BJ (cell line): ENCODE data around the gene ZBTB24. TPM values are rescaled to one million over a fixed set of nuclear protein-coding genes. Genes with fewer than 3 reads are reported as not detected.

ENCODE experiments used
- CTCF ChIA-PET: fragments of 350-600 bp; formaldehyde crosslinking; extraction: SDS; loops from one replicate; lab custom pipeline; 2021; ENCODE audit warnings: antibody characterized with exemption, inconsistent platforms; lab: Yijun Ruan, JAX
- POLR2A ChIA-PET: fragments of 300-600 bp; sonication (Branson Sonifier 250); formaldehyde crosslinking; extraction: SDS; loops from one replicate; lab custom pipeline; 2021; ENCODE audit warnings: antibody characterized with exemption; lab: Charles Lee
- DNase-seq: peaks from one replicate; pipeline ENCODE4 v3.0.0-alpha.2; 2011; ENCODE audit warnings: low read depth
- H3K27me3 ChIP-seq: 2 replicates; pipeline ENCODE4 v1.6.0; 2011; ENCODE audit warnings: low read length; ENCODE audit not compliant: control insufficient read depth, insufficient read depth
- H3K36me3 ChIP-seq: 2 replicates; pipeline ENCODE4 v1.5.1; 2011; ENCODE audit warnings: low read length; ENCODE audit not compliant: control insufficient read depth, insufficient read depth
- H3K4me3 ChIP-seq: 2 replicates; pipeline ENCODE4 v1.5.1; 2011; ENCODE audit warnings: low read depth, mild to moderate bottlenecking, control low read depth, low read length
- CTCF ChIP-seq: IDR thresholded peaks from 2 replicates; pipeline ENCODE4 v1.5.1; 2011; ENCODE audit warnings: low read depth, mild to moderate bottlenecking, control low read depth, inconsistent platforms, low read length, moderate library complexity; ENCODE audit not compliant: insufficient read depth
- polyA plus RNA-seq: library from polyadenylated mRNA; depleted of rRNA; stranded (reverse); fragments of >200 nt; gene quantifications from 2 replicates; pipeline ENCODE4 v1.2.3, GENCODE V29; 2011

The ZBTB24 gene
- polyA plus RNA-seq, 1 experiment = 3.0 TPM

- Histone ChIP-seq H3K36me3 (peaks cover 19% of the 10 kb centered on the region), H3K4me3 (no peak overlapping the region), H3K27me3 (no peaks in the 10 kb centered on the region)
- ChIA-PET CTCF (interaction anchor here (1.1 kb wide), 1 partner anchor 17 kb away, joined by 3 read pairs; no protein-coding TSS in a partner anchor), POLR2A (no interaction called here)
- TF ChIP-seq CTCF = no peak
- no peak for DNase-seq
Observed at GRCh38 chr6:109473120-109473519, 9.9 kb downstream of the ZBTB24 start.

- Histone ChIP-seq H3K36me3 (peaks cover 19% of the 10 kb centered on the region), H3K4me3 (no peak overlapping the region), H3K27me3 (no peaks in the 10 kb centered on the region)
- no peak for DNase-seq
- POLR2A ChIA-PET = no interaction called here
- no peak for TF ChIP-seq CTCF
- CTCF ChIA-PET = interaction anchor here (1.1 kb wide), 2 partner anchors 11 to 16 kb away, joined by 3 read pairs; no protein-coding TSS in a partner anchor
Observed at GRCh38 chr6:109472132-109472995, 10.7 kb downstream of the ZBTB24 start.

- ChIA-PET CTCF (interaction anchor here (1.1 to 1.5 kb wide), 2 partner anchors 10 to 31 kb away, joined by 3 read pairs; partner anchors contain the start of gene PPIL6), POLR2A (no interaction called here)
- Histone ChIP-seq H3K36me3 (peaks cover 20% of the 10 kb centered on the region), H3K27me3 (no peaks in the 10 kb centered on the region), H3K4me3 (no peak overlapping the region)
- TF ChIP-seq CTCF = no peak
- no peak for DNase-seq
Observed at GRCh38 chr6:109471105-109471810, 11.8 kb downstream of the ZBTB24 start.

DNA sequence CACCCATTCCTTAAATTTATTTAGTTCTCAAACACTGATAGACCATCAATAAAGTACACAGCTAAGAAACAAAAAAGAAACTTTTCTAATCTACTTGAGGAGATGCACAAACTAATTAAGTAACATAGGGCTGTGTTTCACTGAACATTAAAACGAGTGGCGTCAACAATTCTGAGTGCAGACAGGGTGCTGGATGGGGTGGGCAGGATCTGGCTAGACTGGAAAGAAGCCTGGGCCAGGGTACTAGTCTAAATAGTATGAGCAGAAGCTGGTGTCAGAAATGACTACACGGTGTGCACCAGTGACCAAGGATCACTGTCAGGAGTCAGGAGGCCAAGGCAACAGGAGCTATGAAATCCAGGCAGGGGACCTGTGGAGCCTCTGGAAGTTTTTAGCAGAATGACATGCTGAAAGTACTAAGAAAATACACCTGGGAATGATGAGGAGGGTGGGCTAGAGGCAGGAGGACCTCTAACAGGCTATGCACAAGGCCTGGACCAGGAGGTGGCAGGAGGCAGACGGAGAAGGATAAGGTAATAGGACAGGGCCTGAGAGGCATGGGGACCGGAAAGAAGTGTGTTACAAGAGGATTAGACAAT is 13.3 kb downstream of the ZBTB24 start:
- Histone ChIP-seq H3K4me3 (no peak overlapping the region), H3K36me3 (peaks cover 24% of the 10 kb centered on the region), H3K27me3 (no peaks in the 10 kb centered on the region)
- ChIA-PET CTCF (interaction anchor here (1.5 kb wide), 1 partner anchor 30 kb away, joined by 3 read pairs; the partner anchor contains the start of gene PPIL6), POLR2A (no interaction called here)
- no peak for TF ChIP-seq CTCF
- DNase-seq = no peak

DNA sequence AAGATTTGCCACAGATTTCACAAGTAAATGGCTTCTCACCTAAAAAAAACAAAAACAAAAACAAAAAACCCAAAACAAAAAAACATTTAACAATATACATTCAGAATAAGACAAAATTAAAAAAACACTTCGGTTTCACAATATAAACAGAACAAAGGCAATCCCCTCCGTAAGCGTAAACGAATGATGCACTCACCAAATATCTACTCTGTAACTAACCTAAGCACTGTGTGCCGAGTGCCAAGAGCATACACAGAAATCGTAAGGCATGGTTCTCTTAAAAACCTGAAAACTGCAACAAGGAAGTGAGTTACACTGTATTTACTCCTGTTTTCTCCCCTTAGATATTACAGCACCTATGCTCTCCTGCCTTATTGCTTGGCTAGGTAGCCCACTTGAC is 15.3 kb downstream of the ZBTB24 start:
- POLR2A ChIA-PET = no interaction called here
- Histone ChIP-seq H3K4me3 (no peak overlapping the region), H3K27me3 (no peaks in the 10 kb centered on the region), H3K36me3 (peaks cover 20% of the 10 kb centered on the region)
- no peak for TF ChIP-seq CTCF
- CTCF ChIA-PET = no interaction called here
- no peak for DNase-seq
